Esophagus (tissue), 2 donors: Measurements from ENCODE around the gene RFXANK. TPM values are rescaled to one million over a fixed set of nuclear protein-coding genes. Genes with fewer than 3 reads are reported as not detected.

Source experiments
- H3K27ac ChIP-seq, 2 donors: one replicate each; pipeline ENCODE4 v1.5.1; 2013; ENCODE audit warnings: low read depth in 2 of 2, mild to moderate bottlenecking in 2 of 2, inconsistent platforms in 1 of 2, low read length in 1 of 2, moderate library complexity in 1 of 2
- H3K27me3 ChIP-seq, 2 donors: one replicate each; pipeline ENCODE4 v1.6.1; 2013; ENCODE audit warnings: low read length in 2 of 2, control low read depth in 1 of 2, mild to moderate bottlenecking in 1 of 2; ENCODE audit not compliant: insufficient read depth in 2 of 2, control insufficient read depth in 1 of 2
- H3K36me3 ChIP-seq, 2 donors: one replicate each; pipeline ENCODE4 v1.6.1; 2013; ENCODE audit warnings: low read length in 1 of 2; ENCODE audit not compliant: control insufficient read depth in 2 of 2, insufficient read depth in 2 of 2
- H3K4me1 ChIP-seq, 2 donors: one replicate each; pipeline ENCODE4 v1.6.1; 2013; ENCODE audit warnings: low read length in 1 of 2; ENCODE audit not compliant: control insufficient read depth in 2 of 2, insufficient read depth in 2 of 2
- H3K4me3 ChIP-seq, 2 donors: one replicate each; pipeline ENCODE4 v1.5.1; 2013; ENCODE audit warnings: low read length in 2 of 2, mild to moderate bottlenecking in 2 of 2, low read depth in 1 of 2, moderate library complexity in 1 of 2
- H3K9me3 ChIP-seq, 2 donors: one replicate each; pipeline ENCODE4 v1.6.1; 2013; ENCODE audit warnings: mild to moderate bottlenecking in 2 of 2, low read depth in 1 of 2, low read length in 1 of 2, moderate library complexity in 1 of 2; ENCODE audit not compliant: control insufficient read depth in 2 of 2, insufficient read depth in 1 of 2
- WGBS, 2 donors: extraction: QIAGEN DNeasy Blood & Tissue Kit; methylation state at CpG; one replicate each; pipeline ENCODE4 v1.1.7; 2013; 5-methylcytosine and 5-hydroxymethylcytosine counted together
- polyA plus RNA-seq, 2 donors: library from polyadenylated mRNA; stranded (reverse); fragments of 200-250 nt; gene quantifications; one replicate each; pipeline ENCODE4 v1.2.3, GENCODE V29; 2013
- donor health status: healthy with polysubstance abuse.
- donor health status: Bipolar disorder and iron deficiency.

RFXANK gene
- polyA plus RNA-seq, 2 donors, result 73.6 to 94.1 TPM

DNA sequence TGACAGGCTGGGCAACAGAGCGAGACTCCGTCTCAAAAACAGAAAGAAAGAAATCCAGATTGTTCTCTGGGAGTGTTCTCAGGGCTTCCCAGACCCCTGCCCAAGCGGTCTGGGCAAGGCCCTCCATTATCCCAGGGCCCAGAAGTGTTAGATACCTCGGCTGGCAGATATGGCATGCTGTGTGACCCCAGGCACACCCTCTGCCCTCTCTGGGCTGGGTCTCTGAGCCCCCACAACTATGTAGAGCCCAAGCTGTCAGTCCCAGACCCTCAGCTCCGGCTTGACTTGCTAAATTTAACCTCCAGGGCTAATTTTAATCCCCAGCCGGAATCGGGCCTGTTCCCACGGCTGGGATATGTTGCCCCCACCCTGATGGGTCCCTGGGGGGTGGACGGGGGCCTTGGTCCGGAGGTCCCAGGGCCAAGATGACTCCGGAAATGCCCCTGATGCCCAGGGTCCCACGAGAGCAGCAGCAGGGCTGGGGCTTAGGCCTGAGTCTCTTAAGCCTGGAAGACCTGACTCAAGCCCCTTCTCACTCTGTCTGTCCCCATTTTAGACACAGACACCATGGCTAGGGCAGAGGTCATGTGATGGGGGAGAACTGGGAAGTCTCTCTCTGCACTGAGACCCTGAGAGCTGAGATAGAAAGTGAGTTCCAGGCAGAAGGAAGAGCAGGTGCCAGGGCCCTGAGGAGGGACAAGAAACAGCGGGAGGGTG lies 39.2 kb upstream of the RFXANK start:
- 79 to 80% methylated on average over 13 of the region's 13 CpGs for WGBS, 2 donors
- H3K4me1 ChIP-seq, result no peaks in the 10 kb centered on the region

DNA sequence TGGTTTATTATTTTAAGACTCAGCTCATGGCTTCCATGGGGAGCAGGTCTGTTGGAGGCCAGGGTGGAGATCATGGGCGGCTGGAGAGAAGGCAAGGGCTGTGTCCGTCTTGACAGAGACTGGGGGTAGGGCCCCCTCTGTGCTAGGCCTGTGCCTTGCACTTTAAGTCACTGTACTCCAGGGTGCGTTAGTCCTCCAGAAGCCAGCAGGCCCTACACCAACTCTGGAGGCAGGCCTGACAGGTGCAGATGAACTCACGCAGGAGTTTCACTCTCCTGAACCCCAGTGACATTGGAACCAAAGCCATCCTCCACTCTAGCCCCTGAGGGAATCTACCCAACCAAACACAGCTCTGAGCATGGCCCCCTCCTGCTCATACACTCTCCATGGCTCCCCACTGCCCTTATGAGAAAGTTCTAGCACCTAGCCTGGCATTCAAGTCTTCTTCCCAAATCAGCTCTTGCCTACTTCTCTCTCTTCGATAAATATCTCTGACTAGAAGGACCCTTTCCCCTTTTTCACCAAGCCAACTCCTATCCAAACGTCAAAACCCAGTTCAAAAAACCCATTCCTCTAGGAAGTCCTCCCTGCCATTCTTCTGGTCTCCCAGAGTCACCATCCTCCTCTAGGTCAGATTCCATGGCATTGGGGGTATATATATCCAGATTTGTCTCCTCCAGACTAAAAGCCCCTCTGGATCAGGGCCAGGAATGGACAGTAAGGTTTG lies 37.1 kb upstream of the RFXANK start:
- no peak overlapping the region for H3K27ac ChIP-seq

More for the DNA sequence above, 39.2 kb upstream of the RFXANK start:
- Histone ChIP-seq H3K27me3 (no peaks in the 10 kb centered on the region), H3K36me3 (peaks cover under 1 to 4% of the 10 kb centered on the region in 2 donors), H3K4me3 (no peak overlapping the region), H3K27ac (no peak overlapping the region), H3K9me3 (no peaks in the 10 kb centered on the region)

DNA sequence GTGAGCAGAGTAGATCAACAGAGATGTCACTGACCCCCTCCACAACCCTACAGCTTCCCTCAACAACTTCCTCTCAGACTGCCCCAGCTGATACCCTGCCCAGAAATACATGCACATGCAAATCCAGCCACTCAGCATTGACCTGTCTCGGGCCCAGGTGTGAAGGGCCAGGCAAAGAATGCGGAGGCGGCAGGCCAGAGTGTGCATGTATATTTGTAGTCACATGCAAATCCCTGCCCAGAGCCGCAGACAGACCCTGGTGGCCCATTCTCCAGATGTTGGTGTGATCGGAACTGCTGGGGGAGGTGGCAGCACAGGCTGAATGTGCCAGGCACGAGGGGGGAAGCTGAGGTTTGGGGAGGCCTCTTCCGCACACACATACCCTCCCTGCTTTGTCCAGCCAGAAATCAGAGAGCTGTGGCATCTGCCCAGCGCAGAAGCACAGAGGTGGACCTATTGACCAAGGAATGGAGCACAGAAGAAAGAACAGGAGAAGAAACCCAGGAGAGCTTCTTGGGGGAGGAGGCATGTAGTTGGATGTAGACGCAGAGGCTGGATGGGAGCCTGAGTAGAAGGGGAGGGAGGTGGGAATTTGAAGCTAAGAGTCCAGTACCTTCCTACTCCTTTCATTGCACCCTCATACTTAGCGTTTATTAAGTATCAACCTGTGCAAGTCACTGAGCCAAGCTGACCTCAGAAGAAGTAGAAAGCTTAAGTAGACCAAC lies 36.4 kb upstream of the RFXANK start:
- H3K9me3 ChIP-seq, result no peaks in the 10 kb centered on the region
- no peak overlapping the region for H3K27ac ChIP-seq
- H3K4me3 ChIP-seq, result no peak overlapping the region
- no peaks in the 10 kb centered on the region for H3K36me3 ChIP-seq
- 88 to 89% methylated on average over 10 of the region's 10 CpGs for WGBS, 2 donors
- no peaks in the 10 kb centered on the region for H3K27me3 ChIP-seq
- no peaks in the 10 kb centered on the region for H3K4me1 ChIP-seq

More for the DNA sequence above, 37.1 kb upstream of the RFXANK start:
- 91 to 97% methylated on average over 6 of the region's 6 CpGs for WGBS, 2 donors
- Histone ChIP-seq H3K27me3 (no peaks in the 10 kb centered on the region), H3K9me3 (no peaks in the 10 kb centered on the region), H3K36me3 (no peaks in the 10 kb centered on the region), H3K4me1 (no peaks in the 10 kb centered on the region), H3K4me3 (no peak overlapping the region)

DNA sequence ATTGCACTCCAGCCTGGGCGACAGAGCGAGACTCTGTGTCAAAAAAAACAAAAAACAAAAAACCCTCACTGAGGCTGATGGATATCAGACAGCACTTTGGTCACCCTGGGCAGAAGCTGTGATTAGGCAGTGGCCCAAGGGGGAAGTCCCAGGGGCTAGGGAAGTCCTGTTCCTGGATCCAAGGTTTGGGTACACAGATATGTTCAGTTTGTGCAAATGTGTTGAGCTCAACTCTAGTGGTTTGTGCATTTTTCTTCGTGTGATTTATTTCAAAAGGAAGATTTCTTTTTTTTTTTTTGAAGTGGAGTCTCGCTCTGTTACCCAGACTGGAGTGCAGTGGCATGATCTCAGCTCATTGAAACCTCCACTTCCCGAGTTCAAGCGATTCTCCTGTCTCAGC lies 34.2 kb upstream of the RFXANK start:
- H3K27ac ChIP-seq, result no peak overlapping the region
- H3K4me3 ChIP-seq, result no peak overlapping the region
- H3K4me1 ChIP-seq, result no peaks in the 10 kb centered on the region
- H3K27me3 ChIP-seq, result no peaks in the 10 kb centered on the region
- 78 to 79% methylated on average over 6 of the region's 6 CpGs for WGBS, 2 donors
- no peaks in the 10 kb centered on the region for H3K9me3 ChIP-seq
- no peaks in the 10 kb centered on the region for H3K36me3 ChIP-seq

DNA sequence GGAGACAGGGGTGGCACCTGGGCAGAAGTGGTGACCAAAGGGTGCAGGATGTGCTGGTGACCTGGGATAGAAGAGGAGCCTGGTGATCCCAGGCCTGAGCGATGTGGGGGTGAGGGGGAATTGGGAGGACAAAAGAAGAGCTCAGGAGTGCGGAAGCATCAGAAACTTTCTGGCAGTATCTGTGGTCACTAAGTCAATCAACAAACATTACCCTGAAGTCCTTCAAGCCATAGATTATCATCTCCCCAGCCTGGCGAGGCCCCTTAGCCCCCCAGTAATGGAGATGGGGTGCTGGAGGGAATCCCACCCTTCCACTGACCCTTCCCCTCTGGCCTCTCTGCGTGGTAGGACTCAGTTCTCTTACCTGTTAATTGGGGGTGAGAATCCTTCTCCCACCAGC lies 32.5 kb upstream of the RFXANK start:
- Histone ChIP-seq H3K9me3 (no peaks in the 10 kb centered on the region), H3K27ac (no peak overlapping the region), H3K36me3 (no peaks in the 10 kb centered on the region), H3K27me3 (no peaks in the 10 kb centered on the region), H3K4me3 (no peak overlapping the region), H3K4me1 (no peaks in the 10 kb centered on the region)
- WGBS, 2 donors, result 90 to 91% methylated on average over 4 of the region's 4 CpGs

DNA sequence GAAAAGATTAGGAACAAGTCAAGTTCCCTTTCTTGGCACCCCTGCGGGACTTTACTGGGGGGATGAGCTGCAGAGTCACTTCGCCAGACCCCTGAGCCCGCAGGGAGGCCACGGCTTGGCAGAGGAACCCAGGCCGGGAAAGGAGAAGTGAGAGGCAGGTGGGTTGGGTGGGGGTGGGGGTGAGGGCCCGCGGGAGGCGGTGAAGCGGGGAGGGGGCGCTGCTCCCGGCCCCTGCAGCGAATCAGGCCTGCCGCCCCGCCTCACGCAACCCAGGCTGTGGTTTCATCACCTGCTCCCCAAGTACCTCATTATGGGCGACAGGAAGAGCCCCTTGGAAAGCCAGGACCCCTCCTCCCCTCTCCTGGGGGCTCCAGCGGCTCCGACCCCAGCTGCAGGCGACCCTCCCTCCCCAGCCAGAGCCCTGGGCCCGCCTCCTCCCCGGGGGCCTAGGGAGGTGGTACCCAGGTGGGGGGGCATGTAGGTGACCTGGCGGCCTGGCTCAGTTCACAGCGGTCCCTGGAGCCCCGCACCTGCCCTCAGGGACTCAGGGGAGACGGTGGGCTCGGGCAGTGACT lies 31.5 kb upstream of the RFXANK start:
- no peak overlapping the region for H3K4me3 ChIP-seq
- 66 to 71% methylated on average over 21 to 26 of the region's 26 CpGs for WGBS, 2 donors
- no peaks in the 10 kb centered on the region for H3K9me3 ChIP-seq
- no peaks in the 10 kb centered on the region for H3K4me1 ChIP-seq
- H3K27me3 ChIP-seq, result no peaks in the 10 kb centered on the region
- no peak overlapping the region for H3K27ac ChIP-seq
- no peaks in the 10 kb centered on the region for H3K36me3 ChIP-seq

DNA sequence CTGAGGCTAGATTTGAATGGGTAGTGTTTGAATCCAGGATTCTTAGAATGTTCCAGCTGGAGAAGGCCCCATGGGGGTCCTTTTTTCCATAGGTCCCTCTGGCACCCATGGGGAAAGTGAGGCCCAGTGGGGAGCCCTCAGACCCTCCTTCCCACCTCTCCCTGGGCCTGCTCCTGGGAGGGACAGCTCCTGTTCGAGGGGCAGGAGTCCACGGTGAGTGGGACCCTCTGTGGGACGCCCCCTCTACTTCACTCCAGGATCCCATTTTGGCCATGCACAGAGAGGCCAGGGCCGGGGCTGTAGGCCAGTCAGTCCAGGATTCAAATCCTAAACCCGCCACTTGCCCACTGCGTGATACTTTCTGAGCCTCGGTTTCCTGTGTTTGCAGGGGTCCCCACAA lies 29.6 kb upstream of the RFXANK start:
- Histone ChIP-seq H3K27ac (no peak overlapping the region), H3K4me3 (no peak overlapping the region), H3K9me3 (no peaks in the 10 kb centered on the region), H3K27me3 (no peaks in the 10 kb centered on the region), H3K4me1 (no peaks in the 10 kb centered on the region), H3K36me3 (no peaks in the 10 kb centered on the region)
- WGBS, 2 donors, result 88 to 89% methylated on average over 7 of the region's 7 CpGs

DNA sequence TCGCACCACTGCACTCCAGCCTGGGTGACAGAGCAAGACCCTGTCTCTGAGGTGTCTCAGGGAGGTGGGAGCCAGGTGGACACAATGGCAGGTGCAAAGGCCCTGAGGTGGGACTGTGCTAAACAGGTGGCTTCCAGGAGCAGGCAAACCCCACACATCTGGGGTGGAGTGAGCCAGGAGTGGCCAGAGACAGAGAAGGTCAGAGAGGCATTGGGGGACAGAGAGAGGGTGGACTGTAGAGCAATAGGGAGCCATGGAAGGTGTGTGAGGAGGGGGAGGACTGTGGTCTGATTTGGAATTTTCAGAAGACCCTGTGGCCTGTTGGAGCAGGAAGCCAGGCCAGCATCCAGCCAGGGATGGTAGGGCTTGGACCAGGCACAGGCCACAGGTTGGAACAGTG lies 26.7 kb upstream of the RFXANK start:
- Histone ChIP-seq H3K4me1 (peaks cover 2 to 6% of the 10 kb centered on the region in 2 donors), H3K27me3 (no peaks in the 10 kb centered on the region), H3K9me3 (no peaks in the 10 kb centered on the region), H3K36me3 (no peaks in the 10 kb centered on the region), H3K4me3 (no peak overlapping the region), H3K27ac (no peak overlapping the region)
- 94 to 98% methylated on average over 1 of the region's 1 CpG for WGBS, 2 donors

DNA sequence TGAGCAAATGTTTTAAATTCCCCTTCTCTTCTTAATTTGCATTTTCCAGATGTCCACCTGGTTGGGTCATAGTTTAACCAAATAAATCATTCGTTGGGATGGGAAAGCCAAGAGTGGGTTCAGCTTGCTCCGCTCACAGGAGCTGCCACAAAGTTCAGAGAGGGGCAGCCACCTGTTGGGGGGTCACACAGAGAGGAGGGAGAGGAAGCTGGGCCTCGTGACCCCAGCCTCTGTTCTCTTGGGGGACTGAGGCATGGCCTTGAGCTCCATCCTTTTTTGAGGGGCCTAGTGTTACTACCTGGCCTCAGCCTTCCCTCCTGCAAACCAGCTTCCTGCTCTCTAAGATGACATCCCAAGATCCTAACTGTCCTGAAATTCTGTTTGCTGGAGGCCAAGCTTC lies 24.4 kb upstream of the RFXANK start:
- Histone ChIP-seq H3K9me3 (no peaks in the 10 kb centered on the region), H3K4me1 (peaks cover 2 to 6% of the 10 kb centered on the region in 2 donors), H3K27me3 (no peaks in the 10 kb centered on the region), H3K4me3 (no peak overlapping the region), H3K27ac (no peak overlapping the region), H3K36me3 (no peaks in the 10 kb centered on the region)
- WGBS, 2 donors, result 86 to 87% methylated on average over 3 of the region's 3 CpGs
